Osteoblast (primary cell): ENCODE data around the gene CAMK2A. TPM values are rescaled to one million over a fixed set of nuclear protein-coding genes. Genes with fewer than 3 reads are reported as not detected.

Experiments
- DNase-seq: peaks from one replicate; pipeline ENCODE4 v3.0.0; 2011; ENCODE audit warnings: low spot score, mixed read lengths; ENCODE audit not compliant: insufficient read length; ENCODE audit errors: missing footprints
- H2AFZ ChIP-seq: 2 replicates; pipeline ENCODE4 v1.6.0; 2011; ENCODE audit warnings: mild to moderate bottlenecking, low read length
- H3K27ac ChIP-seq: 2 replicates; pipeline ENCODE4 v1.5.1; 2011; ENCODE audit warnings: mild to moderate bottlenecking, low read depth, low read length, moderate library complexity
- H3K27me3 ChIP-seq: 2 replicates; pipeline ENCODE4 v1.6.0; 2012; ENCODE audit warnings: mild to moderate bottlenecking, control low read depth, inconsistent platforms, low read length, moderate library complexity; ENCODE audit not compliant: insufficient read depth
- H3K36me3 ChIP-seq: 2 replicates; pipeline ENCODE4 v1.5.1; 2011; ENCODE audit warnings: mild to moderate bottlenecking, low read length, control low read depth, moderate library complexity; ENCODE audit not compliant: insufficient read depth
- H3K4me1 ChIP-seq: 2 replicates; pipeline ENCODE4 v1.5.1; 2011; ENCODE audit warnings: mild to moderate bottlenecking, low read length, control low read depth, moderate library complexity; ENCODE audit not compliant: insufficient read depth
- H3K4me2 ChIP-seq: 2 replicates; pipeline ENCODE4 v1.6.0; 2011; ENCODE audit warnings: mild to moderate bottlenecking, low read length; ENCODE audit not compliant: insufficient read depth
- H3K4me3 ChIP-seq: fragments of 200-600 bp; sonication (generic); 3 replicates; pipeline ENCODE4 v1.5.1; 2012; ENCODE audit warnings: mild to moderate bottlenecking, low read length, inconsistent platforms; ENCODE audit not compliant: insufficient read depth
- H3K79me2 ChIP-seq: 2 replicates; pipeline ENCODE4 v1.6.0; 2012; ENCODE audit warnings: mild to moderate bottlenecking, low read length, control low read depth, inconsistent platforms; ENCODE audit not compliant: insufficient read depth
- H3K9me3 ChIP-seq: 2 replicates; pipeline ENCODE4 v1.5.1; 2011; ENCODE audit warnings: low read depth, low read length, control low read depth
- H4K20me1 ChIP-seq: 2 replicates; pipeline ENCODE4 v1.6.0; 2012; ENCODE audit warnings: mild to moderate bottlenecking, low read length, control low read depth; ENCODE audit not compliant: insufficient read depth
- CTCF ChIP-seq: IDR thresholded peaks from 2 replicates; pipeline ENCODE4 v1.5.1; 2011; ENCODE audit warnings: mild to moderate bottlenecking, low read depth, low read length, moderate library complexity; ENCODE audit errors: extremely low read depth
- total RNA-seq: library from RNA; depleted of rRNA; stranded (reverse); fragments of >200 nt; gene quantifications from 2 replicates; pipeline ENCODE4 v1.2.3, GENCODE V29; 2012

CAMK2A gene
- total RNA-seq, 1 donor = 0.36 TPM

- DNase-seq = no peak
- no peaks in the 10 kb centered on the region for H3K9me3 ChIP-seq
- no peak overlapping the region for H2AFZ ChIP-seq
- no peaks in the 10 kb centered on the region for H3K79me2 ChIP-seq
- H3K27ac ChIP-seq = peak overlapping the region; percentile 91
- no peak overlapping the region for H3K4me2 ChIP-seq
- peaks cover 41% of the 10 kb centered on the region for H3K4me1 ChIP-seq
- H3K27me3 ChIP-seq = no peaks in the 10 kb centered on the region
- no peaks in the 10 kb centered on the region for H4K20me1 ChIP-seq
- H3K36me3 ChIP-seq = peaks cover 3% of the 10 kb centered on the region
- TF ChIP-seq CTCF = no peak
- no peak overlapping the region for H3K4me3 ChIP-seq
These were observed 8.5 kb upstream of the CAMK2A start for GRCh38 chr5:150297934-150298595.

GRCh38 chr5:150297236-150297890 is 7.8 kb upstream of the CAMK2A start:
- no peak for DNase-seq
- no peak for TF ChIP-seq CTCF
- Histone ChIP-seq H3K79me2 (no peaks in the 10 kb centered on the region), H3K4me2 (no peak overlapping the region), H4K20me1 (no peaks in the 10 kb centered on the region), H2AFZ (no peak overlapping the region), H3K9me3 (no peaks in the 10 kb centered on the region), H3K4me1 (peaks cover 41% of the 10 kb centered on the region), H3K27me3 (no peaks in the 10 kb centered on the region), H3K27ac (no peak overlapping the region), H3K36me3 (peaks cover 3% of the 10 kb centered on the region), H3K4me3 (no peak overlapping the region)

- Histone ChIP-seq H3K79me2 (no peaks in the 10 kb centered on the region), H3K4me3 (no peak overlapping the region), H3K36me3 (peaks cover 3% of the 10 kb centered on the region), H3K4me2 (no peak overlapping the region), H3K4me1 (peaks cover 44% of the 10 kb centered on the region), H3K27me3 (no peaks in the 10 kb centered on the region), H4K20me1 (no peaks in the 10 kb centered on the region), H3K9me3 (no peaks in the 10 kb centered on the region), H2AFZ (no peak overlapping the region), H3K27ac (no peak overlapping the region)
- DNase-seq = no peak
- TF ChIP-seq CTCF = no peak
These were observed 6.9 kb upstream of the CAMK2A start for GRCh38 chr5:150296496-150296895.

- no peaks in the 10 kb centered on the region for H3K9me3 ChIP-seq
- DNase-seq = no peak
These were observed 6.3 kb upstream of the CAMK2A start for GRCh38 chr5:150295741-150296486.

More at GRCh38 chr5:150295741-150296486, 6.3 kb upstream of the CAMK2A start:
- Histone ChIP-seq H3K27me3 (no peaks in the 10 kb centered on the region), H3K79me2 (no peaks in the 10 kb centered on the region), H3K36me3 (peaks cover 3% of the 10 kb centered on the region), H2AFZ (no peak overlapping the region), H3K27ac (peak overlapping the region; percentile 60), H3K4me2 (peak overlapping the region; percentile 22), H4K20me1 (no peaks in the 10 kb centered on the region), H3K4me1 (peaks cover 43% of the 10 kb centered on the region), H3K4me3 (no peak overlapping the region)
- no peak for TF ChIP-seq CTCF
